Measurements from ENCODE around the gene OR7G2.
A peak's percentile ranks its signal among the peaks of the same experiment; 100 is the strongest.
"Not testable (repeated sequence)": the region's sequence is repeated elsewhere in the genome, so short reads cannot be mapped to it uniquely, and the experiment has no call there.

OR7G2 gene

DNA sequence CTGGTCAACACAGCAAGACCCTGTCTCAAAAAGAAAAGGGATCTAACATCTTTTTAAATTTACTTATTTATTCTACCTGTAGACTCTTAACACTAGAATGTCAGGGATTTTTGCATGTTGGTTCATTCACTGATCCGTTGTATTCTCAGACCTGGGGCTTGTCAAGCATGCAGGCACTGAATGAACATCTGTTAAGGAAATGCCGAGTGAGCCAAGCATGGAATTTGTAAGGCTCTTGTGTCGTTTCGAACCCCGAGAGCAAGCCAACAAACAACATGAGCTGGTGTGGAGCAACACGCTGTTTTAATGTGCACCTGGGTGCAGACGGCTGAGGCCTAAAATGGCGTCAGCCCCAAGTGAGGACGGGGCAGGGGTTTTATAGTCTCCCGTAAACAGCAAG is 30.4 kb downstream of the OR7G2 start:
- H3K23ac ChIP-seq (ENCODE audit: low read depth, low read length, poor library complexity) = peak overlapping the region; percentile 23
- no peak overlapping the region for H4K8ac ChIP-seq (ENCODE audit: low read depth, low read length)
- H3K27me3 ChIP-seq (ENCODE audit: control insufficient read depth in 3 of 3, insufficient read depth in 3 of 3, low read depth in 1 of 3, low read length in 3 of 3) = no peaks in the 10 kb centered on the region
- H2BK120ac ChIP-seq (ENCODE audit: low read depth, low read length) = no peak overlapping the region
- no peak overlapping the region for H3K27ac ChIP-seq (replicated peaks; ENCODE audit: low read length)
- DNase-seq (ENCODE audit: low spot score) = no peak
- no peak overlapping the region for H2BK5ac ChIP-seq (ENCODE audit: low read length)
- H3K36me3 ChIP-seq (replicated peaks in 1 of 2; ENCODE audit: control insufficient read depth in 2 of 2, insufficient read depth in 2 of 2, low read length in 2 of 2) = no peaks in the 10 kb centered on the region
- H2BK15ac ChIP-seq (ENCODE audit: low read length) = peak overlapping the region; percentile 0
- H3K18ac ChIP-seq (ENCODE audit: low read length) = no peak overlapping the region
- no peak overlapping the region for H2AFZ ChIP-seq (ENCODE audit: low read length)
- no peak overlapping the region for H3K9ac ChIP-seq (ENCODE audit: low read depth, low read length, poor library complexity)
- H2BK12ac ChIP-seq (ENCODE audit: low read length) = no peak overlapping the region
- no CpG with 5 or more reads among the region's 10 CpGs for WGBS, 2 donors (ENCODE audit: extremely low coverage in 2 of 2, insufficient read length in 2 of 2, insufficient replicate concordance in 1 of 2)
- peak overlapping the region; percentile 66 for H2AK5ac ChIP-seq (ENCODE audit: low read depth, low read length)
- no peak overlapping the region for H3K4ac ChIP-seq (ENCODE audit: low read length)
- no peak overlapping the region for H3K4me2 ChIP-seq (ENCODE audit: insufficient read depth, low read length, poor library complexity, severe bottlenecking)
- H3K14ac ChIP-seq (ENCODE audit: low read length) = no peak overlapping the region
- no peak overlapping the region for H4K91ac ChIP-seq (ENCODE audit: low read depth, low read length, poor library complexity)
- H3K4me1 ChIP-seq (ENCODE audit: control insufficient read depth in 2 of 2, insufficient read depth in 1 of 2, low read depth in 1 of 2, low read length in 2 of 2) = peaks cover 0 to 13% of the 10 kb centered on the region in 2 donors
- no peaks in the 10 kb centered on the region for H3K79me1 ChIP-seq (ENCODE audit: low read depth, low read length)
- no peak overlapping the region for H3K4me3 ChIP-seq (ENCODE audit: low read length in 2 of 2)
- H3K9me3 ChIP-seq (replicated peaks in 1 of 2; ENCODE audit: control insufficient read depth in 2 of 2, insufficient read depth in 1 of 2, low read depth in 1 of 2, low read length in 2 of 2) = no peaks in the 10 kb centered on the region

DNA sequence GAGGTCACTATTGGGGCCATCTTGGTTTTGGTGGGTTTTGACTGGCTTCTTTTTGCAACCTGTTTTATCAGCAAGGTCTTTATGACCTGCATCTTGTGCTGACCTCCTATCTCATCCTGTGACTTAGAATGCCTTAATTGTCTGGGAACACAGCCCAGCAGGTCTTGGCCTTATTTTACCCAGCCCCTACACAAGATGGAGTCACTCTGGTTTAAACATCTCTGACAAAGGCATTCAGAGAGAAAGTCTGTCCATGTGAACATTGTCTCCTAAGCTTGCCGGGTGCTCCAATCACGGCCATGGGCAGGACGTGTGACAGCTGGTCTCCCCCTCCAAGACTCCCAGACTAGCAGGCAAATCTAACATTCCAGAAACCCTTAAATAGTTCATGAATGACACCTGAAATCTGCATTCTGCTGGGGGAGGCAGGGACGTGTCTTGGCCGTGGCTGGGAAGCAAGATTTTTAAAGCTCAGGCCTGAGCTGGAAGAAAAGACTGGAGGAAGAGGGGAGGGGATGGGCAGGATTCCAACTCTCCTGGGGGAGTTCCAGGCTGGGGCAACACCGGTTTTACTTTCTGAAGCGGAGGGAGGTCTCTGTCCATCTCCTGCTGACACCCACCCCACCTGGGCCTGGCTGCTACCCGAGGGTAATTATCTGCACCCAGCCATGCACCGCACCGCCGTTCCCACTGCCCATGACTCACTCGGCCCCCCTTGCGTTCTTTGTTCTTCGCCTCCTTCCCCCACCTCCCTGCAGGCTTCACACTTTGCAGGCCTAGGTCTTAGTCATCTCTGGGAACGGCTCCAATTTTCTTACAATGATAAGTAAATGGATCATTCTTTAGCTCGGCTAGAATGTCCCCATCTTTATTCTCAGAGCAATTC is 32.0 kb downstream of the OR7G2 start:
- Histone ChIP-seq H3K9ac (ENCODE audit: low read depth, low read length, poor library complexity) (no peak overlapping the region), H4K91ac (ENCODE audit: low read depth, low read length, poor library complexity) (no peak overlapping the region), H3K79me1 (ENCODE audit: low read depth, low read length) (no peaks in the 10 kb centered on the region), H2BK120ac (ENCODE audit: low read depth, low read length) (no peak overlapping the region), H3K18ac (ENCODE audit: low read length) (no peak overlapping the region), H2AFZ (ENCODE audit: low read length) (peak overlapping the region; percentile 79), H3K4me2 (ENCODE audit: insufficient read depth, low read length, poor library complexity, severe bottlenecking) (peak overlapping the region; percentile 20), H2BK15ac (ENCODE audit: low read length) (no peak overlapping the region), H3K4me3 (ENCODE audit: low read length in 2 of 2) (no peak overlapping the region), H3K27ac (replicated peaks; ENCODE audit: low read length) (peak overlapping the region; percentile 3), H3K4ac (ENCODE audit: low read length) (no peak overlapping the region), H3K9me3 (replicated peaks in 1 of 2; ENCODE audit: control insufficient read depth in 2 of 2, insufficient read depth in 1 of 2, low read depth in 1 of 2, low read length in 2 of 2) (no peaks in the 10 kb centered on the region), H4K8ac (ENCODE audit: low read depth, low read length) (no peak overlapping the region), H3K36me3 (replicated peaks in 1 of 2; ENCODE audit: control insufficient read depth in 2 of 2, insufficient read depth in 2 of 2, low read length in 2 of 2) (no peaks in the 10 kb centered on the region), H2BK12ac (ENCODE audit: low read length) (no peak overlapping the region), H2BK5ac (ENCODE audit: low read length) (no peak overlapping the region), H3K14ac (ENCODE audit: low read length) (no peak overlapping the region), H3K27me3 (ENCODE audit: control insufficient read depth in 3 of 3, insufficient read depth in 3 of 3, low read depth in 1 of 3, low read length in 3 of 3) (peaks cover 0 to 2% (median 0%) of the 10 kb centered on the region in 3 experiments), H2AK5ac (ENCODE audit: low read depth, low read length) (no peak overlapping the region), H3K23ac (ENCODE audit: low read depth, low read length, poor library complexity) (no peak overlapping the region), H3K4me1 (ENCODE audit: control insufficient read depth in 2 of 2, insufficient read depth in 1 of 2, low read depth in 1 of 2, low read length in 2 of 2) (peaks cover 0 to 14% of the 10 kb centered on the region in 2 donors)
- peak; percentile 40 for DNase-seq (ENCODE audit: low spot score)
- no CpG with 5 or more reads among the region's 16 CpGs for WGBS, 2 donors (ENCODE audit: extremely low coverage in 2 of 2, insufficient read length in 2 of 2, insufficient replicate concordance in 1 of 2)

DNA sequence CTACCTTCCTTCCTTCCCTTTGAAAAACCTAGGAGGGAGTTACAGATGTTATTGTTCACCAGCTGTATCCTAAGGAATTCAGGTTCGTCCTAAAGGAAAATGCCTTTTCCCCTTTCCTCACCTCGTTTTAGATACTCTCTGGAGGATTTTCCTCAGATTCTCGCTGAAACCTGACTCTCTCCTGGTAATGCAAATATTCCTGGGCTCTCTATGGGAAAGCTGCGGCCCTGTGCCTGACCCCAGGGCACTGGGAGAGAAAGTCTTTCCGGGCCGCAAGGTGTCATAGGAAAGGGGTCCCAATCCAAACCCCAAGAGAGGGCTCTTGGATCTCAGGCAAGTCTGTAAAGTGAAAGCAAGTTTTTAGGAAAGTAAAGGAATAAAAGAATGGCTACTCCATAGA is 33.5 kb downstream of the OR7G2 start:
- Histone ChIP-seq H2AK5ac (ENCODE audit: low read depth, low read length) (no peak overlapping the region), H4K91ac (ENCODE audit: low read depth, low read length, poor library complexity) (no peak overlapping the region), H3K4me1 (ENCODE audit: control insufficient read depth in 2 of 2, insufficient read depth in 1 of 2, low read depth in 1 of 2, low read length in 2 of 2) (peaks cover 0 to 17% of the 10 kb centered on the region in 2 donors), H3K9me3 (replicated peaks in 1 of 2; ENCODE audit: control insufficient read depth in 2 of 2, insufficient read depth in 1 of 2, low read depth in 1 of 2, low read length in 2 of 2) (no peaks in the 10 kb centered on the region), H3K27ac (replicated peaks; ENCODE audit: low read length) (no peak overlapping the region), H3K14ac (ENCODE audit: low read length) (no peak overlapping the region), H3K27me3 (ENCODE audit: control insufficient read depth in 3 of 3, insufficient read depth in 3 of 3, low read depth in 1 of 3, low read length in 3 of 3) (peaks cover 0 to 2% (median 0%) of the 10 kb centered on the region in 3 experiments), H2BK12ac (ENCODE audit: low read length) (no peak overlapping the region), H4K8ac (ENCODE audit: low read depth, low read length) (no peak overlapping the region), H3K4me3 (ENCODE audit: low read length in 2 of 2) (no peak overlapping the region), H2AFZ (ENCODE audit: low read length) (no peak overlapping the region), H2BK5ac (ENCODE audit: low read length) (no peak overlapping the region), H3K79me1 (ENCODE audit: low read depth, low read length) (no peaks in the 10 kb centered on the region), H3K4ac (ENCODE audit: low read length) (no peak overlapping the region), H3K36me3 (replicated peaks in 1 of 2; ENCODE audit: control insufficient read depth in 2 of 2, insufficient read depth in 2 of 2, low read length in 2 of 2) (no peaks in the 10 kb centered on the region), H3K18ac (ENCODE audit: low read length) (no peak overlapping the region), H3K9ac (ENCODE audit: low read depth, low read length, poor library complexity) (no peak overlapping the region), H3K4me2 (ENCODE audit: insufficient read depth, low read length, poor library complexity, severe bottlenecking) (no peak overlapping the region), H3K23ac (ENCODE audit: low read depth, low read length, poor library complexity) (no peak overlapping the region), H2BK15ac (ENCODE audit: low read length) (no peak overlapping the region), H2BK120ac (ENCODE audit: low read depth, low read length) (no peak overlapping the region)
- DNase-seq (ENCODE audit: low spot score) = no peak
- no CpG with 5 or more reads among the region's 6 CpGs for WGBS, 2 donors (ENCODE audit: extremely low coverage in 2 of 2, insufficient read length in 2 of 2, insufficient replicate concordance in 1 of 2)

DNA sequence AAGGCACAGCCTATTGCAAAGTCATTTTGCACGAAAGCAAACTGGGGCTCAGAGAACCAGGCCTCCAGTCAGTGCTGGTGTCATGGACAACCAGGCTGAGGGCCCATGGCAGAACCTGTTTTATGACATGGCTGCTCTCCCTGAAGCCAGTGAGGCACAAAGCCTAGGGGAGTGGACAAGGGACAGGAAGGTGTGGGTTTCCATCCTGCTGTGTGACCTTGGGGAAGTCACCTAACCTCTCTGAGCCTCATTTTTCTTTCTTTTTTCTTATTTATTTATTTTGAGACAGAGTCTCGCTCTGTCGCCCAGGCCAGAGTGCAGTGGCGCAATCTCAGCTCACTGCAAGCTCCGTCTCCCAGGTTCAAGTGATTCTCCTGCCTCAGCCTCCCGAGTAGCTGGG is 35.6 kb downstream of the OR7G2 start:
- not testable (repeated sequence) for H2BK120ac ChIP-seq (ENCODE audit: low read depth, low read length); H3K23ac ChIP-seq (ENCODE audit: low read depth, low read length, poor library complexity); H3K14ac ChIP-seq (ENCODE audit: low read length); H3K79me1 ChIP-seq (ENCODE audit: low read depth, low read length); H2AFZ ChIP-seq (ENCODE audit: low read length); H3K9ac ChIP-seq (ENCODE audit: low read depth, low read length, poor library complexity); H2BK15ac ChIP-seq (ENCODE audit: low read length); H3K4me2 ChIP-seq (ENCODE audit: insufficient read depth, low read length, poor library complexity, severe bottlenecking); H4K8ac ChIP-seq (ENCODE audit: low read depth, low read length); H3K9me3 ChIP-seq (replicated peaks in 1 of 2; ENCODE audit: control insufficient read depth in 2 of 2, insufficient read depth in 1 of 2, low read depth in 1 of 2, low read length in 2 of 2); DNase-seq (ENCODE audit: low spot score); H4K91ac ChIP-seq (ENCODE audit: low read depth, low read length, poor library complexity); H3K27ac ChIP-seq (replicated peaks; ENCODE audit: low read length); H2BK12ac ChIP-seq (ENCODE audit: low read length); H3K27me3 ChIP-seq (ENCODE audit: control insufficient read depth in 3 of 3, insufficient read depth in 3 of 3, low read depth in 1 of 3, low read length in 3 of 3); H3K18ac ChIP-seq (ENCODE audit: low read length); H2AK5ac ChIP-seq (ENCODE audit: low read depth, low read length); H2BK5ac ChIP-seq (ENCODE audit: low read length); H3K4me3 ChIP-seq (ENCODE audit: low read length in 2 of 2); H3K4ac ChIP-seq (ENCODE audit: low read length); H3K36me3 ChIP-seq (replicated peaks in 1 of 2; ENCODE audit: control insufficient read depth in 2 of 2, insufficient read depth in 2 of 2, low read length in 2 of 2)
- WGBS, 2 donors (ENCODE audit: extremely low coverage in 2 of 2, insufficient read length in 2 of 2, insufficient replicate concordance in 1 of 2) = no CpG with 5 or more reads among the region's 6 CpGs
- peaks cover 0 to 17% of the 10 kb centered on the region in 2 donors for H3K4me1 ChIP-seq (ENCODE audit: control insufficient read depth in 2 of 2, insufficient read depth in 1 of 2, low read depth in 1 of 2, low read length in 2 of 2)
